Stomach (tissue), 4 donors: ENCODE measurements around the gene HPS3.

Source experiments
- EP300 ChIP-seq: sonication (generic); formaldehyde crosslinking; IDR thresholded peaks from one replicate; pipeline ENCODE4 v1.6.1; 2017; ENCODE audit warnings: antibody characterized with exemption
- POLR2A ChIP-seq, 4 donors: fragments of 450-650 bp; IDR thresholded peaks; one replicate each; pipeline ENCODE4 v1.6.1; 2016; ENCODE audit warnings: antibody characterized with exemption in 4 of 4, control low read depth in 2 of 4, mild to moderate bottlenecking in 1 of 4, moderate library complexity in 1 of 4
- POLR2AphosphoS5 ChIP-seq, 3 donors: sonication (generic); formaldehyde crosslinking; IDR thresholded peaks; one replicate each; pipeline ENCODE4 v1.6.1; 2016; ENCODE audit warnings: antibody characterized with exemption in 3 of 3
- TF ChIP-seq, protein P1 (sequence below), 7 experiments: fragments of 450-650 bp in 4 of 7; fragments of 200-600 bp in 3 of 7; sonication (generic) in 3 of 7; IDR thresholded peaks; one replicate each; pipeline ENCODE4 v1.5.1; 2016 to 2019; ENCODE audit warnings: antibody characterized with exemption in 7 of 7, control low read depth in 2 of 7, mild to moderate bottlenecking in 1 of 7

GRCh38 chr3:149221783-149222517, 92.5 kb downstream of the HPS3 start, which contains the start of gene CP:
- TF ChIP-seq, protein P1, sequence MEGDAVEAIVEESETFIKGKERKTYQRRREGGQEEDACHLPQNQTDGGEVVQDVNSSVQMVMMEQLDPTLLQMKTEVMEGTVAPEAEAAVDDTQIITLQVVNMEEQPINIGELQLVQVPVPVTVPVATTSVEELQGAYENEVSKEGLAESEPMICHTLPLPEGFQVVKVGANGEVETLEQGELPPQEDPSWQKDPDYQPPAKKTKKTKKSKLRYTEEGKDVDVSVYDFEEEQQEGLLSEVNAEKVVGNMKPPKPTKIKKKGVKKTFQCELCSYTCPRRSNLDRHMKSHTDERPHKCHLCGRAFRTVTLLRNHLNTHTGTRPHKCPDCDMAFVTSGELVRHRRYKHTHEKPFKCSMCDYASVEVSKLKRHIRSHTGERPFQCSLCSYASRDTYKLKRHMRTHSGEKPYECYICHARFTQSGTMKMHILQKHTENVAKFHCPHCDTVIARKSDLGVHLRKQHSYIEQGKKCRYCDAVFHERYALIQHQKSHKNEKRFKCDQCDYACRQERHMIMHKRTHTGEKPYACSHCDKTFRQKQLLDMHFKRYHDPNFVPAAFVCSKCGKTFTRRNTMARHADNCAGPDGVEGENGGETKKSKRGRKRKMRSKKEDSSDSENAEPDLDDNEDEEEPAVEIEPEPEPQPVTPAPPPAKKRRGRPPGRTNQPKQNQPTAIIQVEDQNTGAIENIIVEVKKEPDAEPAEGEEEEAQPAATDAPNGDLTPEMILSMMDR (IDR thresholded peaks at IDR 0.05) = no peak
- TF ChIP-seq POLR2A (IDR thresholded peaks at IDR 0.05) (no peak), POLR2AphosphoS5 (IDR thresholded peaks at IDR 0.05) (no peak), EP300 (no peak)
